ENCODE results near the gene RAB30. TPM values are rescaled to one million over a fixed set of nuclear protein-coding genes. Genes with fewer than 3 reads are reported as not detected.
"Not testable (repeated sequence)": the region's sequence is repeated elsewhere in the genome, so short reads cannot be mapped to it uniquely, and the experiment has no call there.

Gene RAB30
- total RNA-seq, 1 donor from 2014 or later, result 13.5 TPM

DNA sequence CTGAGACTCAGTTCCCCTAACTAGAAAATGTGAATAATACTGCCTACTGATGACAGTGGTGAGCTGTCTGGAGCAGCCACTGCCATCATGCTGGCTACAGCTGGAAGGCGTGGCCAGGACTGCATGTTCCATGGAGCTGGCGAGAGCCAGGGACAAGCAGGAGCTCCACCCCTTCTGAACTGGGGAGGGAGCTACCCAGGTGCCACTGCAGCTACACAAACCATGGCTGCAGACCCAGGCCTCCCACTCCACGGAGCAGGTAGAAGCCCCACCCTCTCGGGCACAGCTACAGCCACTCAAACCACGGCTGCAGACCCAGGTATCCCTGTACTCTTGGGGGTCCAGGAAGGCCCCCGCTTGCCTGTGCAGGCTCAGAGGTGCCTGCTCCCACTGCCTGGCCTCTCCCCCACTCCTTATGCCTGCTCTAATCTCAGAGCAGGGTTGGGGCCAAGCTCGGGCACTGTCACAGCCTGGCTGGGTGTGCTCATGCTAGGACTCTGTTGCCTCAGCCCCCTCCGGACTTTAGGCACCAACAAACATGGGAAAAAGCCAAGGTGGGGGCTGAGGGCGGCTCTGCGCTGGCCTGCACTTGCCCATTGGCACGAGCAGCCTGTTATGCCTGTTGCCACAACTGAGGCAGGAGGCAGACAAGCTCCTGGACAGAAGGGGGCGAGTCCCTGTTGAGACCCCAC lies 51.7 kb downstream of the RAB30 start:
- Mint-ChIP-seq H3K36me3 (ENCODE audit: insufficient read depth) (peaks cover 3% of the 10 kb centered on the region), H3K4me1 (ENCODE audit: low read depth) (peaks cover 21% of the 10 kb centered on the region), H3K9me3 (ENCODE audit: low read depth) (peaks cover 6% of the 10 kb centered on the region), H3K27ac (no peak overlapping the region), H3K27me3 (no peaks in the 10 kb centered on the region), H3K4me3 (ENCODE audit: low read depth) (no peak overlapping the region)
- TF ChIP-seq, protein P1, sequence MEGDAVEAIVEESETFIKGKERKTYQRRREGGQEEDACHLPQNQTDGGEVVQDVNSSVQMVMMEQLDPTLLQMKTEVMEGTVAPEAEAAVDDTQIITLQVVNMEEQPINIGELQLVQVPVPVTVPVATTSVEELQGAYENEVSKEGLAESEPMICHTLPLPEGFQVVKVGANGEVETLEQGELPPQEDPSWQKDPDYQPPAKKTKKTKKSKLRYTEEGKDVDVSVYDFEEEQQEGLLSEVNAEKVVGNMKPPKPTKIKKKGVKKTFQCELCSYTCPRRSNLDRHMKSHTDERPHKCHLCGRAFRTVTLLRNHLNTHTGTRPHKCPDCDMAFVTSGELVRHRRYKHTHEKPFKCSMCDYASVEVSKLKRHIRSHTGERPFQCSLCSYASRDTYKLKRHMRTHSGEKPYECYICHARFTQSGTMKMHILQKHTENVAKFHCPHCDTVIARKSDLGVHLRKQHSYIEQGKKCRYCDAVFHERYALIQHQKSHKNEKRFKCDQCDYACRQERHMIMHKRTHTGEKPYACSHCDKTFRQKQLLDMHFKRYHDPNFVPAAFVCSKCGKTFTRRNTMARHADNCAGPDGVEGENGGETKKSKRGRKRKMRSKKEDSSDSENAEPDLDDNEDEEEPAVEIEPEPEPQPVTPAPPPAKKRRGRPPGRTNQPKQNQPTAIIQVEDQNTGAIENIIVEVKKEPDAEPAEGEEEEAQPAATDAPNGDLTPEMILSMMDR (IDR thresholded peaks at IDR 0.05; ENCODE audit: unreplicated experiment), result no peak
- DNase-seq (ENCODE audit: low spot score, unreplicated experiment), result no peak

DNA sequence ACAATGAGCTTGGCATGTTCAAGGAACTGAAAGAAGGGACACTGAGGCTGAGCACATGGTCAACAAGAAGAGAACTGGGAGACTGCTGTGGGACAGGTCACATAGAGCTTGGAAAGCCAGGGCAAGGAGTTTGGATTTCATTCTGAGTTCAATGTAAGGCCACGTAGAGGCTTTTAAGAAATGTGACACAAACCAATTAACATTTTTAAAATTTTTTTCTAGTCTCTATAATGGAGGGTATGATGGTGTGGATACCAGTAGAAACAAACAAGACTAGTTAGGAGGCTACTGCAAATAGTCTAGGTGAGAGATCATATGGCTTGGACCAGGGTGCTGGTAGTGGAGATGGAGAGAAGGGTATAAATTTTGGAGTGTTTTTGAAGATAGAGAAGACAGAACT lies 56.7 kb downstream of the RAB30 start:
- Mint-ChIP-seq H3K27me3 (no peaks in the 10 kb centered on the region), H3K36me3 (ENCODE audit: insufficient read depth) (peaks cover 3% of the 10 kb centered on the region), H3K9me3 (ENCODE audit: low read depth) (peaks cover 6% of the 10 kb centered on the region), H3K4me3 (ENCODE audit: low read depth) (no peak overlapping the region), H3K27ac (no peak overlapping the region), H3K4me1 (ENCODE audit: low read depth) (peaks cover 12% of the 10 kb centered on the region)
- DNase-seq (ENCODE audit: low spot score, unreplicated experiment), result no peak
- TF ChIP-seq, protein P1 (IDR thresholded peaks at IDR 0.05; ENCODE audit: unreplicated experiment), result no peak

DNA sequence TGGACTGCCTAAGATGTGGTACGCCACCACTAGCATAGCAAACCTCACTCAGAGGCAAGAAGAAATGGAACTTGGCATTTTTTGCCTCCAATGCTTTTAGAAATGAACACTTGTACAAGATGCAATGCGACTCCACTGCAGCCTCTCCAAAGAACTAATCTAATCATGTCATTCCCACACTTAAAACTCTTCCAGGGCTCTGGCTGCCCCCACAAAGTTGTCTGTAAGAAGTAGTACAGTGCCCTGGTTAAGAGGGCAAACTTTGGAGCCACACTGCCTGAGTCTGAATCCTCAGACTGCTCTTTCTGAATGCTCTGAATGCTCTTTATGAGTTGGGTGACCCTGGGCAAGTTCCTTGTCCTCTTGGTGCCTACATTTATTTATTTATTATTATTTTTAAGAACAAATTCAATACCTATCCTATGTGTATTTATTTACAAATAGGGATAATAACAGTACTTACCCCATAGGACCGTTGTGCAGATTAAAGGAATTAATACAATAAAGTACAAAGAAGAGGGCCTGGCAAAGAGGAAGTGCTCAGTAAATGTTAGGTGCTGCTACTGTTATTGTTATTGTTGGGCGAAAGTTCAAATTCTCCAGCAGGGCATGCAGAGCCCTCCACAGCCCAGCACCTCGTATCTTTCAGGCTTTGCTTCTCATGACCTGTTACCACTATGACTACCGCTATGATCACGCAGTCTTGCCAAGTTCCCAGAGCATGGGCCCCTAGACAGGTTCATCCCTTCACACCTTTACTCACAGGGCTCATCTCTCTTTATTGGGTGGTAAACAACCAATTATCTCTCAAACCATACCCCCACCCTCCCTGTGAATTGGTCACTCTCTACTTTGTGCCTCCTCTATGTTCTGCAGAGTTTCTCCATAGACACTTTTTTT lies 59.3 kb downstream of the RAB30 start:
- Mint-ChIP-seq H3K4me3 (ENCODE audit: low read depth) (no peak overlapping the region), H3K27me3 (no peaks in the 10 kb centered on the region), H3K9me3 (ENCODE audit: low read depth) (no peaks in the 10 kb centered on the region), H3K27ac (no peak overlapping the region), H3K36me3 (ENCODE audit: insufficient read depth) (no peaks in the 10 kb centered on the region), H3K4me1 (ENCODE audit: low read depth) (peaks cover 12% of the 10 kb centered on the region)
- TF ChIP-seq, protein P1 (IDR thresholded peaks at IDR 0.05; ENCODE audit: unreplicated experiment), result no peak
- DNase-seq (ENCODE audit: low spot score, unreplicated experiment), result no peak

DNA sequence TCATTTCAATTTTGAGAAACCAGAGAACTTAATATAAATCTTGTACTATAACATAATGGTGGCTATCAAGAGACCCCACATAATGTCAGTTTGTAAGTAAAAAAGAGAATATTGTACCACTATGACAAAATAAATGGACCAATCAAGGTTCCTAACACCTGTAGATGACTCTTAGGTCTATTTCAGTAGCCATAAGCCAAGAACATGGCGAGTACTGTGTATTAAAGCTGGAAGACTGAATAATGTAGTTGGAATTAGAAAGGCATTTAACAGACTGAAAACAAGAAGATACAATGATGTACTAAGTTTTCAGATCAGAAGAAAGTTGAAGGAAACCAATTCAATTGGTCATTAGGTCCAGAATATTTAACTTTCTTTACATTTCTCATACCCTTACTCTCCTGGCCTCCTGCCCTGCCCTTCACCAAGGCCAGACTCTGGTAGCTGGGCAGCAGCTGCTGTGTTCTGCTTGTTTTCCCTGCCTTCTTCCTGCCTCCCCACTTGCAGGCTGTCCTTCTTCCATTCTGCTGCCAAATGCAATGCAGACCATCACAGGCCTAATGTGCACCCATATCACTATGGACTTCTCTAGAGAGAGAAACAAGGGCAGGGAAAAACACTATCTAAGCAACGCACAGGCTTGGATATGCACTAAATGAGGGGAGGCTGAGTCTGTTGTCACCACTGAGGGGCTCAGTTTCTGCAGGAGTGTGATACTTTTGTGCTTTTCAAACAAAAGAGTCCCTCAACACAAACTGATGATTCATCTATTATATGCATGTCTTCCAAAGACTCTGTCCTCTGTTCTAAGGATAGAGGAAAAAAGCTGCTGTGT lies 60.1 kb downstream of the RAB30 start:
- DNase-seq (ENCODE audit: low spot score, unreplicated experiment), result no peak
- Mint-ChIP-seq H3K36me3 (ENCODE audit: insufficient read depth) (no peaks in the 10 kb centered on the region), H3K9me3 (ENCODE audit: low read depth) (no peaks in the 10 kb centered on the region), H3K27me3 (no peaks in the 10 kb centered on the region), H3K4me3 (ENCODE audit: low read depth) (no peak overlapping the region), H3K27ac (no peak overlapping the region), H3K4me1 (ENCODE audit: low read depth) (peaks cover 20% of the 10 kb centered on the region)
- TF ChIP-seq, protein P1 (IDR thresholded peaks at IDR 0.05; ENCODE audit: unreplicated experiment), result no peak

DNA sequence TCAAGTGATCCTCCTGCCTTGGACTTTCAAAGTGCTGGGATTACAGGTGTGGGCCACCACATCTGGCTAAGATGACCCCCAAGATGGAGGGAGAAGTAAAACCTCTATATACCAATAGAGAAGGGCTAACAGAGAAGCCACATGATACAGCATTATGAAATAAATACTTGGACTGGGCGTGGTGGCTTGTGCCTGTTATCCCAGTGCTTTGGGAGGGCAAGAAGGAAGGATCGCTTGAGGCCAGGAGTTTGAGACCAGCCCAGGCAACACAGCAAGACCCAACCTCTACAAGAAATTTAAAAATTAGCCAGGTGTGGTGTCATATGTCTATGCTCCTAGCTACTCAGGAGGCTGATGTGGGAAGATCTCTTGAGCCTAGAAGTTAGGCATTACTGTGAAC lies 61.7 kb downstream of the RAB30 start:
- no peak for DNase-seq (ENCODE audit: low spot score, unreplicated experiment)
- TF ChIP-seq, protein P1 (IDR thresholded peaks at IDR 0.05; ENCODE audit: unreplicated experiment), result no peak
- Mint-ChIP-seq H3K27me3 (no peaks in the 10 kb centered on the region), H3K36me3 (ENCODE audit: insufficient read depth) (no peaks in the 10 kb centered on the region), H3K9me3 (ENCODE audit: low read depth) (no peaks in the 10 kb centered on the region), H3K4me3 (ENCODE audit: low read depth) (no peak overlapping the region), H3K27ac (peak overlapping the region; percentile 67), H3K4me1 (ENCODE audit: low read depth) (peaks cover 23% of the 10 kb centered on the region)

DNA sequence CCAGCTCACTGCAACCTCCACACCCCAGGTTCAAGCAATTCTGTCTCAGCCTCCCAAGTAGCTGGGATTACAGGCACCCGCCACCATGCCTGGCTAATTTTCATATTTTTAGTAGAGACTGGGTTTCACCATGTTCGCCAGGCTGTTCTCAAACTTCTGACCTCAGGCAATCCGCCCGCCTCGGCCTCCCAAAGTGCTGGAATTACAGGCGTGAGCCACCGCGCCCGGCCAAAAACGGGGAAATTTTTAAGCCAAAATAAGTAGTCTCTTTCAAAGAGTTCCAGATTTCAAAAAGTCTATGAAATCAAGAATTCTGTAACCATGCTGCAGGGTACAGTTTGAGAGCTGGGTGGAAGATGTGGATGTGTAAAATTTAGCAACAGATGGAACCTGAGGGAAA lies 62.6 kb downstream of the RAB30 start:
- not testable (repeated sequence) for H3K27ac Mint-ChIP-seq; H3K27me3 Mint-ChIP-seq; H3K36me3 Mint-ChIP-seq (ENCODE audit: insufficient read depth); H3K9me3 Mint-ChIP-seq (ENCODE audit: low read depth); DNase-seq (ENCODE audit: low spot score, unreplicated experiment); H3K4me3 Mint-ChIP-seq (ENCODE audit: low read depth)
- H3K4me1 Mint-ChIP-seq (ENCODE audit: low read depth), result peaks cover 30% of the 10 kb centered on the region

Measured in progenitor cell of endocrine pancreas (in vitro differentiated cells).